NAMALWA (cell line): ENCODE data around the gene ARHGEF7.
A peak's percentile ranks its signal among the peaks of the same experiment; 100 is the strongest.

Experiments
- DNase-seq: peaks from one replicate; pipeline ENCODE4 v3.0.0-alpha.2; 2015; ENCODE audit warnings: low spot score

Gene ARHGEF7

GRCh38 chr13:111139452-111139851 lies 24.3 kb downstream of the ARHGEF7 start:
- no peak for DNase-seq

GRCh38 chr13:111139873-111140561 lies 24.9 kb downstream of the ARHGEF7 start:
- no peak for DNase-seq

DNA sequence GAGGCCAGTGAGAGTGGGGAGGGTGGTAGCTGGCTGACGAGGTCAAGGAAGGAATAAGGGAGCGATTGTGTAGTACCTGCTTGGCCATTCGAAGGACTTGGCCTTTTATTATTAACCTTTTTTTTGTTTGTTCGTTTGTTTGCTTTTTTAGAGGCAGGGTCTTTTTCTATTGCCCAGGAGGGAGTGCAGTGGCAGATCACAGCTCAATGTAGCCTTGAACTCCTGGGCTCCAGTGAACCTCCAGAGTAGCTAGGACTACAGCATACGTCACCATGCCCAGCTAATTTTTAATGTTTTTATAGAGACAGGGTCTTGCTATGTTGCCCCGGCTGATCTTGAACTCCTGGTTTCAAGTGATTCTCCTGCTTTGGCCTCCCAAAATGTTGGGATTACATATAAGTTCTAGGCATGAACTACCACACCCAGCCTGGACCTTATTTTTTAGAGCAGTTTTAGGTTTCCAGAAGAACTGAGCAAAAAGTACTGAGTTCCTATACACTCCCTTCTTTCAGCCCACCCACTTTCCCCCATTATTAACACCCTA lies 25.5 kb downstream of the ARHGEF7 start:
- DNase-seq = no peak

GRCh38 chr13:111142472-111142871 lies 27.4 kb downstream of the ARHGEF7 start:
- DNase-seq = no peak

- DNase-seq = no peak
These were observed 28.9 kb downstream of the ARHGEF7 start for GRCh38 chr13:111143865-111144540.

- DNase-seq = no peak
These were observed 30.0 kb downstream of the ARHGEF7 start for GRCh38 chr13:111145071-111145470.

- DNase-seq = no peak
These were observed 30.4 kb downstream of the ARHGEF7 start for GRCh38 chr13:111145506-111145905.

- DNase-seq = no peak
These were observed 37.7 kb downstream of the ARHGEF7 start for GRCh38 chr13:111152844-111153243.

DNA sequence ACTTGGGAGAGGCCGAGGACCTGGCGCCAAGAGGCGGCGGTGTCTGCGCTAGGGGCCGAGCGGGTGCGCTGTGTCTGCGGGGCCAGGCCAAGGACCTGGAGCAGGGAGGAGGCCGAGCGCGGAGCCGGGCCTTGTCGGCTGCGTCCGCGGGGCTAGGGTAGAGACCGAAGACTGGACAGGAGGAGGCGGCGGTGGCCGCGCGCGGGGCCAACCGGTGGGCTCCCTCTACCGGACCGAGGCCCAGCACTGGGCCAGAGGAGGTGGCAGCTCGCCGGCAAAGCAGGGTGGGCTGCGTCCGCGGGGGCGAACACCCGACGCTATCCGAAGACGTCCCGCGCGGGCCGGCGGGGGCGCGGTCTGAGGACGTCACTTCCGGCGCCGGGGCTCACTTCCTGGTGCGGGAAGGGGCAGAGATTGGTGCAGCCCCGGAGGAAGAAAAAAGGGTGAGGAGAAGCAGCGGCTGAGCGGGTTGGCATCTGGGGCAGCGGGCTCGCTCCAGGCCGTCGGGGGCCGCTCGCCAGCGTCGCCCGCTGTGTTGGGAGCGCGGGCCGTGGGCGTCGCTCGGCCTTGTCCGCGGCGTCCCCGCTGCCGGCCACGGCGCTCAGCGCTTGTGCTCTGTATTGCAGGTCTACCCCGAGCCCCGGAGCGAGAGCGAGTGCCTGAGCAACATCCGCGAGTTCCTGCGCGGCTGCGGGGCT lies 38.3 kb downstream of the ARHGEF7 start:
- peak; percentile 97 for DNase-seq

DNA sequence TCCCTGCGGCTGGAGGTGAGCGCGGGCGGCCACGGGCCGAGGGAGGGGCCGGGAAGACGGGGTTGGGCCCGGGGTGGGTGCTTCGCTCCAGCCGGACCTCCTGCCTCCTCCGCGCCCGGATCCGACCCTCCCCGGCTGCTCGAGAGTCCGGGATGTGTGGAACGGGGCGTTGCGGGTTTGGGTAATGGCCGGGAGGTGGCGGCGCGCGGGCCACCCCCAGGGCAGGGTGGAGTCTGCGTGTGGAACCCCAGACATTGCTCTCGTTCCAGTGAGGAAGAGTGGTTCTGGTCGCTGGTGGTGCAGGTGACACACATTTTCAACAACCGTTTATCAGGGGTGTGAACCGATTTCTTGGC lies 38.8 kb downstream of the ARHGEF7 start:
- peak; percentile 79 for DNase-seq

GRCh38 chr13:111156421-111156820 lies 41.3 kb downstream of the ARHGEF7 start:
- no peak for DNase-seq

DNA sequence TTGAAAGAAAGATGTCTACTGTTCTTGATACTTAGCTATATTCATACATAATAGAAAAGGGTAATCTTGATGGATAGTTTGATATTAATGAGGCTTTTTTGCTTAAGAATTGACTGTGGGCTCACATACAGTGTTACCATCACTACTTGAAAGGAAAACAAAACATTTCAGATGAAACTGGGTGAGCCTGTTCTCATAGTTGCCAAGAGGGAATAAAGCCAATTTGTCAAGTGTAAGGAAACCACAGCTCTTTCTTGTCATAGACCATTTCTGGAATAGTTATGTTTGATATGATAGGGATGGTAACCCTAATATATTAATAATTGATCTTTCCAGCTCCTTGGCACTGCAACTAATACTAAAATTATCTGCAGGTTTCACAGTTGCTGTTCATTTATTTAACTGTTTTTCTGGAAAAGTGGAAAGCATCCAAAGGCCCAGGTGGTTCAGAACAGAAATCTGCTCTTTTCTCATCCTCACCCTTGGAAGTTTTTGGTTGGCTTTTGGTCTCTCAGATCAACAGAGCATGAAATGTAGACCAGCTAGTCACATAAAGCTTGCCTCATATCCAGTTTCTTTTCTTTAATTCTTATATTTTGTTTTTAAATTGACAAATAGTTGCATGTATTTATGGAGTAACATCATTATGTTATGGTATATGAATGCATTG lies 43.2 kb downstream of the ARHGEF7 start:
- DNase-seq = no peak

GRCh38 chr13:111159362-111160320 lies 44.5 kb downstream of the ARHGEF7 start:
- DNase-seq = no peak

GRCh38 chr13:111160648-111161047 lies 45.5 kb downstream of the ARHGEF7 start:
- no peak for DNase-seq

- peak; percentile 50 for DNase-seq
These were observed 46.8 kb downstream of the ARHGEF7 start for GRCh38 chr13:111161601-111162600.

DNA sequence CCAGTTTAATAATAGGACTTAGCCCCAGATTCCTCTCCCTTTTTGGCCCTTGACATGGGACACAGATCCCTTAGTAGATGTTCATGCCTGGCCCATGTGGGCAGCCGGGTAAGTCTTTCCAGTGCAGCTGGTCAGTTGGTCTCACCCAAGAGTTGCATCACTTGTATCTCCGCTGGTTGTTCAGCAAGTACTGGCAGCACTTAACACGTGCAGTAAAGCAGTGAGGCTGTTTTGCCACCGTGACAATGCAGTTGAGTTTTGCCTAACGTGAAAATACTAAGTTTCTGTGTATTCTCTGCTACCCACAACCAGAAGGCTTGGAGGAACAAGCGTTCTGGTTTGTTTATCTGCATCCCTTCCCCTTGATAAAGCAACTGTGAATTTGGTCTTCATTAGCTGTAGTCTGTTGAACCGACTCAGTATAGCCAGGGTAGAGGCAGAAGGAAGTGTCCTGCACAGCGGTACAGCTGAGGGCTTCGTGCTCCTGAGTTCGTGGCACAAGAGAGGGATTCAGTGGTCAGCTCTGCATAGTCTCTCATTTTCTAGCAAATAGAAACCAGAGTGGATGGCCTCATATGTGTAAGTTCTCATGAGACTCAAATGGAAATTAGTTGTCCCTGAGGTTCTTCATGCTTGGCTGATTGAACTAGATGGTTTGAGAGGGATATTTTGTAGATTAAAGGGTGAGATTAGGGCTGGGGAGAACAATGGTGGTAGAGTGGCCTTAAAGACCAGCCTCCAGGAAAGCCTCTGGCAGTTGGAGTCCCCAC lies 50.3 kb downstream of the ARHGEF7 start:
- no peak for DNase-seq

- no peak for DNase-seq
These were observed 52.0 kb downstream of the ARHGEF7 start for GRCh38 chr13:111166882-111167675.

- DNase-seq = no peak
These were observed 53.0 kb downstream of the ARHGEF7 start for GRCh38 chr13:111168107-111168506.
